HepG2 (cell line): ENCODE measurements around the gene INHBB. TPM values are rescaled to one million over a fixed set of nuclear protein-coding genes. Genes with fewer than 3 reads are reported as not detected.
A peak's percentile ranks its signal among the peaks of the same experiment; 100 is the strongest.

Source experiments
- ATAC-seq: fragments of 200-7000 bp; cut with Tn5 transposase; 3 replicates; pipeline ENCODE4 v1.9.1; 2020; ENCODE audit warnings: mild to moderate bottlenecking, moderate library complexity
- BruUV-seq: library from RNA; stranded (reverse); fragments of 400-500 nt; replicated peaks from 2 replicates; lab custom pipeline; 2021; lab: Mats Ljungman, UMichigan
- CTCF ChIA-PET: fragments of 300-600 bp; formaldehyde crosslinking; extraction: SDS; loops from one replicate; lab custom pipeline; 2021; ENCODE audit warnings: low total read pairs, inconsistent platforms, low intra/inter-chr PET ratio; lab: Yijun Ruan, JAX
- POLR2A ChIA-PET: fragments of 350-600 bp; sonication (Branson Sonifier 250); formaldehyde crosslinking; loops from one replicate; lab custom pipeline; 2020; ENCODE audit warnings: antibody characterized with exemption, inconsistent platforms; lab: Yijun Ruan, JAX
- DNase-seq: peaks from one replicate; pipeline ENCODE4 v3.0.0-alpha.2; 2015; ENCODE audit warnings: low spot score
- FAIRE-seq: peaks from 3 replicates; lab custom pipeline; 2011; peaks lifted over from hg19 to GRCh38; lab: Jason Lieb, UNC
- H2AFZ ChIP-seq: one replicate; pipeline ENCODE4 v1.6.1; 2011; ENCODE audit warnings: low read length, inconsistent platforms
- H3K27ac ChIP-seq: fragments of 300-600 bp; 3 replicates; pipeline ENCODE4 v1.8.0; 2011; ENCODE audit warnings: mixed run types, mild to moderate bottlenecking, mixed read lengths, low read length, inconsistent platforms; ENCODE audit not compliant: insufficient read depth; ENCODE audit errors: extremely low read length
- H3K27me3 ChIP-seq, 2 experiments: fragments of 200-600 bp in 1 of 2; 2 replicates in 1 of 2; 3 replicates in 1 of 2; pipeline versions ENCODE4 v1.6.0 to v1.8.0; 2011; ENCODE audit warnings: low read length in 2 of 2, mild to moderate bottlenecking in 2 of 2, moderate library complexity in 2 of 2, inconsistent platforms in 1 of 2; ENCODE audit not compliant: insufficient read depth in 2 of 2, control insufficient read depth in 1 of 2
- H3K36me3 ChIP-seq, 2 experiments: fragments of 200-600 bp in 1 of 2; replicated peaks in 1 of 2; 2 replicates in 1 of 2; 3 replicates in 1 of 2; pipeline versions ENCODE4 v1.5.1 to v1.8.0; 2011; ENCODE audit warnings: low read length in 2 of 2, inconsistent platforms in 1 of 2; ENCODE audit not compliant: insufficient read depth in 2 of 2, control insufficient read depth in 1 of 2
- H3K4me1 ChIP-seq: 2 replicates; pipeline ENCODE4 v1.5.1; 2012; ENCODE audit warnings: low read length, inconsistent platforms; ENCODE audit not compliant: insufficient read depth
- H3K4me2 ChIP-seq: 2 replicates; pipeline ENCODE4 v1.6.0; 2011; ENCODE audit warnings: low read depth, low read length, inconsistent platforms
- H3K4me3 ChIP-seq, 3 experiments: fragments of 200-600 bp in 1 of 3; sonication (generic), shearing (Covaris generic) in 1 of 3; replicated peaks in 1 of 3; 2 replicates each; pipeline ENCODE4 v1.5.1; 2011 to 2016; ENCODE audit warnings: low read length in 3 of 3, inconsistent platforms in 2 of 3, low read depth in 2 of 3, mild to moderate bottlenecking in 2 of 3, control low read depth in 1 of 3, mixed read lengths in 1 of 3; ENCODE audit not compliant: insufficient read depth in 1 of 3
- H3K79me2 ChIP-seq: one replicate; pipeline ENCODE4 v1.6.1; 2011; ENCODE audit warnings: low read length, inconsistent platforms; ENCODE audit not compliant: insufficient read depth
- H3K9ac ChIP-seq: 2 replicates; pipeline ENCODE4 v1.6.0; 2011; ENCODE audit warnings: mild to moderate bottlenecking, low read depth, low read length, inconsistent platforms; ENCODE audit not compliant: insufficient read depth
- H3K9me3 ChIP-seq: 2 replicates; pipeline ENCODE4 v1.5.1; 2012; ENCODE audit warnings: mild to moderate bottlenecking, low read length
- H4K20me1 ChIP-seq: 2 replicates; pipeline ENCODE4 v1.6.0; 2011; ENCODE audit warnings: inconsistent platforms, mild to moderate bottlenecking, low read length, moderate library complexity; ENCODE audit not compliant: insufficient read depth
- ASH2L ChIP-seq: fragments of 300-600, 200-600 bp; sonication (generic); IDR thresholded peaks from 2 replicates; pipeline ENCODE4 v1.7.0; 2017; ENCODE audit warnings: low read depth, mild to moderate bottlenecking, moderate library complexity, mixed read lengths, low read length; ENCODE audit not compliant: insufficient read length
- HNF4A ChIP-seq: sonication (generic); formaldehyde crosslinking; IDR thresholded peaks from 2 replicates; pipeline ENCODE4 v1.4.0; 2020; ENCODE audit warnings: missing genetic modification reagents
- PATZ1 ChIP-seq: sonication (generic); formaldehyde crosslinking; IDR thresholded peaks from 2 replicates; pipeline ENCODE4 v1.4.0; 2020; ENCODE audit warnings: missing genetic modification reagents
- RARA ChIP-seq: IDR thresholded peaks from 2 replicates; pipeline ENCODE4 v1.6.1; 2016; ENCODE audit warnings: missing genetic modification reagents, missing compliant biosample characterization
- RXRB ChIP-seq: IDR thresholded peaks from 2 replicates; pipeline ENCODE4 v1.6.1; 2016; ENCODE audit warnings: borderline replicate concordance, missing genetic modification reagents, missing compliant biosample characterization
- SMAD1 ChIP-seq: sonication (generic); formaldehyde crosslinking; IDR thresholded peaks from 2 replicates; pipeline ENCODE4 v1.4.0; 2020; ENCODE audit warnings: missing genetic modification reagents, low read depth, mild to moderate bottlenecking, borderline replicate concordance
- SNAI1 ChIP-seq: sonication (generic); formaldehyde crosslinking; IDR thresholded peaks from 2 replicates; pipeline ENCODE4 v1.5.0; 2020; ENCODE audit warnings: mild to moderate bottlenecking, missing genetic modification reagents, borderline replicate concordance
- SRY ChIP-seq: sonication (generic); formaldehyde crosslinking; IDR thresholded peaks from 2 replicates; pipeline ENCODE4 v1.8.0; 2022; ENCODE audit warnings: mild to moderate bottlenecking, missing genetic modification reagents
- ZNF232 ChIP-seq: sonication (generic); formaldehyde crosslinking; IDR thresholded peaks from 2 replicates; pipeline ENCODE4 v1.4.0; 2020; ENCODE audit warnings: missing genetic modification reagents, borderline replicate concordance
- ZNF543 ChIP-seq: sonication (generic); formaldehyde crosslinking; IDR thresholded peaks from 2 replicates; pipeline ENCODE4 v1.4.0; 2020; ENCODE audit warnings: mild to moderate bottlenecking, missing genetic modification reagents
- WGBS: methylation state at CpG from one replicate; pipeline ENCODE4 v1.1.6; 2017; ENCODE audit warnings: low lambda C conversion rate; 5-methylcytosine and 5-hydroxymethylcytosine counted together
- in situ Hi-C: cut with HindIII; loops from 2 replicates; pipeline ENCODE4 v1.10.0; 2017; ENCODE audit warnings: low pct_unique_long_range_greater_than_20kb; ENCODE audit not compliant: extremely low pct_ligation_motif_present
- intact Hi-C: fragments of 100-400 bp; cut with micrococcal nuclease; formaldehyde crosslinking; loops from one replicate; pipeline ENCODE4 v1.10.0; 2022; ENCODE audit not compliant: unreplicated experiment
- polyA plus RNA-seq, 8 experiments: library from polyadenylated mRNA; depleted of rRNA in 3 of 8; stranded (reverse) in 7 of 8; unstranded in 1 of 8; fragments of >200 nt; fragmentation: Illumina TruSeq in 4 of 8; extraction: Trizol in 4 of 8; gene quantifications; 2 replicates each; pipeline versions ENCODE4 v1.2.1 to v1.2.3, GENCODE V29; 2011 to 2016; ENCODE audit warnings: low read depth in 4 of 8, missing spikeins in 1 of 8, mixed read lengths in 1 of 8; ENCODE audit not compliant: insufficient read depth in 1 of 8
- total RNA-seq, 5 experiments: library from RNA; depleted of rRNA; stranded (reverse); fragments of >200 nt; fragmentation: Illumina TruSeq; extraction: Trizol; gene quantifications; 2 replicates each; pipeline ENCODE4 v1.2.3, GENCODE V29; 2016; ENCODE audit warnings: low read depth in 1 of 5
- TF ChIP-seq, protein P1 (sequence below): sonication (generic); formaldehyde crosslinking; IDR thresholded peaks from 2 replicates; pipeline ENCODE4 v1.5.1; 2020; ENCODE audit warnings: mild to moderate bottlenecking, missing genetic modification reagents, borderline replicate concordance

Gene INHBB
- total and polyA plus RNA-seq, 2 of the 13 experiments (the other 11 are each of a cell fraction or from before 2014, with no cell fraction given): 0.20 to 1.7 TPM

- CTCF ChIA-PET: interaction anchor here (1.6 to 2.0 kb wide), 4 partner anchors 61 to 366 kb away, joined by 3 to 15 read pairs (median 12); partner anchors contain the start of gene RALB
- Histone ChIP-seq H3K36me3 (no peaks in the 10 kb centered on the region), H3K27me3 (peaks cover 29 to 55% of the 10 kb centered on the region in 2 experiments; a peak in 4 of 5 replicates), H3K4me3 (peak overlapping the region; percentile 55 to 70 (median 63)), H2AFZ (no peak overlapping the region), H3K27ac (no peak overlapping the region), H3K9ac (peak overlapping the region; percentile 9; the same call in 1 of the 2 replicates), H4K20me1 (no peaks in the 10 kb centered on the region), H3K4me2 (peak overlapping the region; percentile 95), H3K9me3 (no peaks in the 10 kb centered on the region), H3K79me2 (no peaks in the 10 kb centered on the region), H3K4me1 (peaks cover 20% of the 10 kb centered on the region)
- ATAC-seq: peak; percentile 62
- POLR2A ChIA-PET: interaction anchor here (0.9 to 1.1 kb wide), 2 partner anchors 60 to 153 kb away, joined by 3 to 4 read pairs; no protein-coding TSS in a partner anchor
- BruUV-seq: no TSS peak
- DNase-seq: peak; percentile 36
- in situ Hi-C loops (loop anchor here (10.0 kb wide), 1 partner anchor 109 kb away; no protein-coding TSS in a partner anchor), intact Hi-C loops (loop anchor here (1.0 to 10.0 kb wide), 6 partner anchors 9 to 361 kb away; no protein-coding TSS in a partner anchor)
- no peak for FAIRE-seq
- 35% methylated on average over 27 of the region's 39 CpGs for WGBS
- peak; percentile 28; the same call in 1 of the 2 replicates for TF ChIP-seq RXRB (CRISPR knock-in tag)
- TF ChIP-seq, protein P1, sequence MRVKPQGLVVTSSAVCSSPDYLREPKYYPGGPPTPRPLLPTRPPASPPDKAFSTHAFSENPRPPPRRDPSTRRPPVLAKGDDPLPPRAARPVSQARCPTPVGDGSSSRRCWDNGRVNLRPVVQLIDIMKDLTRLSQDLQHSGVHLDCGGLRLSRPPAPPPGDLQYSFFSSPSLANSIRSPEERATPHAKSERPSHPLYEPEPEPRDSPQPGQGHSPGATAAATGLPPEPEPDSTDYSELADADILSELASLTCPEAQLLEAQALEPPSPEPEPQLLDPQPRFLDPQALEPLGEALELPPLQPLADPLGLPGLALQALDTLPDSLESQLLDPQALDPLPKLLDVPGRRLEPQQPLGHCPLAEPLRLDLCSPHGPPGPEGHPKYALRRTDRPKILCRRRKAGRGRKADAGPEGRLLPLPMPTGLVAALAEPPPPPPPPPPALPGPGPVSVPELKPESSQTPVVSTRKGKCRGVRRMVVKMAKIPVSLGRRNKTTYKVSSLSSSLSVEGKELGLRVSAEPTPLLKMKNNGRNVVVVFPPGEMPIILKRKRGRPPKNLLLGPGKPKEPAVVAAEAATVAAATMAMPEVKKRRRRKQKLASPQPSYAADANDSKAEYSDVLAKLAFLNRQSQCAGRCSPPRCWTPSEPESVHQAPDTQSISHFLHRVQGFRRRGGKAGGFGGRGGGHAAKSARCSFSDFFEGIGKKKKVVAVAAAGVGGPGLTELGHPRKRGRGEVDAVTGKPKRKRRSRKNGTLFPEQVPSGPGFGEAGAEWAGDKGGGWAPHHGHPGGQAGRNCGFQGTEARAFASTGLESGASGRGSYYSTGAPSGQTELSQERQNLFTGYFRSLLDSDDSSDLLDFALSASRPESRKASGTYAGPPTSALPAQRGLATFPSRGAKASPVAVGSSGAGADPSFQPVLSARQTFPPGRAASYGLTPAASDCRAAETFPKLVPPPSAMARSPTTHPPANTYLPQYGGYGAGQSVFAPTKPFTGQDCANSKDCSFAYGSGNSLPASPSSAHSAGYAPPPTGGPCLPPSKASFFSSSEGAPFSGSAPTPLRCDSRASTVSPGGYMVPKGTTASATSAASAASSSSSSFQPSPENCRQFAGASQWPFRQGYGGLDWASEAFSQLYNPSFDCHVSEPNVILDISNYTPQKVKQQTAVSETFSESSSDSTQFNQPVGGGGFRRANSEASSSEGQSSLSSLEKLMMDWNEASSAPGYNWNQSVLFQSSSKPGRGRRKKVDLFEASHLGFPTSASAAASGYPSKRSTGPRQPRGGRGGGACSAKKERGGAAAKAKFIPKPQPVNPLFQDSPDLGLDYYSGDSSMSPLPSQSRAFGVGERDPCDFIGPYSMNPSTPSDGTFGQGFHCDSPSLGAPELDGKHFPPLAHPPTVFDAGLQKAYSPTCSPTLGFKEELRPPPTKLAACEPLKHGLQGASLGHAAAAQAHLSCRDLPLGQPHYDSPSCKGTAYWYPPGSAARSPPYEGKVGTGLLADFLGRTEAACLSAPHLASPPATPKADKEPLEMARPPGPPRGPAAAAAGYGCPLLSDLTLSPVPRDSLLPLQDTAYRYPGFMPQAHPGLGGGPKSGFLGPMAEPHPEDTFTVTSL (CRISPR knock-in tag): 0 out of 2 replicates have a peak, but pooled peaks have one; percentile 37
- TF ChIP-seq SMAD1: peak; percentile 26; the same call in 1 of the 2 replicates
- TF ChIP-seq SNAI1: peak; percentile 51; the same call in 1 of the 2 replicates
- 0 out of 2 replicates have a peak, but pooled peaks have one; percentile 51 for TF ChIP-seq SRY
- peak; percentile 42; the same call in 1 of the 2 replicates for TF ChIP-seq ZNF232 (CRISPR knock-in tag)
- TF ChIP-seq RARA (CRISPR knock-in tag): peak; percentile 79
- TF ChIP-seq ASH2L: peak; percentile 11
- TF ChIP-seq PATZ1 (CRISPR knock-in tag): peak; percentile 93
- TF ChIP-seq ZNF543 (CRISPR knock-in tag): 0 out of 2 replicates have a peak, but pooled peaks have one; percentile 27
- TF ChIP-seq HNF4A (CRISPR knock-in tag): peak; percentile 51
Measured at GRCh38 chr2:120313695-120314615, 32.0 kb upstream of the INHBB start.
